Measurements from ENCODE around the gene ATG4C. TPM values are rescaled to one million over a fixed set of nuclear protein-coding genes. Genes with fewer than 3 reads are reported as not detected.
A peak's percentile ranks its signal among the peaks of the same experiment; 100 is the strongest.
"Not testable (repeated sequence)": the region's sequence is repeated elsewhere in the genome, so short reads cannot be mapped to it uniquely, and the experiment has no call there.

ATG4C gene
- total RNA-seq, 1 donor from 2014 or later = 7.3 TPM

- DNase-seq (ENCODE audit: low spot score) = no peak
- H3K4me3 Mint-ChIP-seq (ENCODE audit: unreplicated experiment) = no peak overlapping the region
- H3K4me1 Mint-ChIP-seq (ENCODE audit: unreplicated experiment) = no peaks in the 10 kb centered on the region
- H3K27ac Mint-ChIP-seq (ENCODE audit: unreplicated experiment) = no peak overlapping the region
- H3K9me3 Mint-ChIP-seq (ENCODE audit: unreplicated experiment) = no peaks in the 10 kb centered on the region
- H3K27me3 Mint-ChIP-seq (ENCODE audit: unreplicated experiment) = no peaks in the 10 kb centered on the region
- H3K36me3 Mint-ChIP-seq (ENCODE audit: low read depth, unreplicated experiment) = no peaks in the 10 kb centered on the region
- TF ChIP-seq, protein P1, sequence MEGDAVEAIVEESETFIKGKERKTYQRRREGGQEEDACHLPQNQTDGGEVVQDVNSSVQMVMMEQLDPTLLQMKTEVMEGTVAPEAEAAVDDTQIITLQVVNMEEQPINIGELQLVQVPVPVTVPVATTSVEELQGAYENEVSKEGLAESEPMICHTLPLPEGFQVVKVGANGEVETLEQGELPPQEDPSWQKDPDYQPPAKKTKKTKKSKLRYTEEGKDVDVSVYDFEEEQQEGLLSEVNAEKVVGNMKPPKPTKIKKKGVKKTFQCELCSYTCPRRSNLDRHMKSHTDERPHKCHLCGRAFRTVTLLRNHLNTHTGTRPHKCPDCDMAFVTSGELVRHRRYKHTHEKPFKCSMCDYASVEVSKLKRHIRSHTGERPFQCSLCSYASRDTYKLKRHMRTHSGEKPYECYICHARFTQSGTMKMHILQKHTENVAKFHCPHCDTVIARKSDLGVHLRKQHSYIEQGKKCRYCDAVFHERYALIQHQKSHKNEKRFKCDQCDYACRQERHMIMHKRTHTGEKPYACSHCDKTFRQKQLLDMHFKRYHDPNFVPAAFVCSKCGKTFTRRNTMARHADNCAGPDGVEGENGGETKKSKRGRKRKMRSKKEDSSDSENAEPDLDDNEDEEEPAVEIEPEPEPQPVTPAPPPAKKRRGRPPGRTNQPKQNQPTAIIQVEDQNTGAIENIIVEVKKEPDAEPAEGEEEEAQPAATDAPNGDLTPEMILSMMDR (IDR thresholded peaks at IDR 0.05; ENCODE audit: unreplicated experiment) = peak; percentile 40
These were observed 37.7 kb upstream of the ATG4C start for GRCh38 chr1:62746086-62746808.

DNA sequence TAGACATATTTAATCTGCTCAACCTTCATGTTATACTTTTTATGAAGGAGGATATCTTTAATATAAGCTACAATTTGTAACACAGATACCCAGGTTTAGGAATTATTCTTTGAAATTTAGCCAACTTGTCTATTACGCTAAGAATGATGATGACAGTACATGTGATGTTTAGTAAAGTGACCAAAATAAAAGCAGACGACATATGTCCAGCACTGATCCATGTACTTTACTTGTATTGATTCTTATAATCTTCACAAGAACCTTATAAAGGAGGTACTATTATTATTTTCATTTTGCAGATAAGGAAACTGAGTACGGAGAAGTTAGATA, 37.2 kb upstream of the ATG4C start:
- Mint-ChIP-seq H3K36me3 (ENCODE audit: low read depth, unreplicated experiment) (no peaks in the 10 kb centered on the region), H3K4me1 (ENCODE audit: unreplicated experiment) (no peaks in the 10 kb centered on the region), H3K27ac (ENCODE audit: unreplicated experiment) (no peak overlapping the region), H3K27me3 (ENCODE audit: unreplicated experiment) (no peaks in the 10 kb centered on the region), H3K4me3 (ENCODE audit: unreplicated experiment) (no peak overlapping the region), H3K9me3 (ENCODE audit: unreplicated experiment) (no peaks in the 10 kb centered on the region)
- DNase-seq (ENCODE audit: low spot score) = no peak
- TF ChIP-seq, protein P1 (IDR thresholded peaks at IDR 0.05; ENCODE audit: unreplicated experiment) = no peak

DNA sequence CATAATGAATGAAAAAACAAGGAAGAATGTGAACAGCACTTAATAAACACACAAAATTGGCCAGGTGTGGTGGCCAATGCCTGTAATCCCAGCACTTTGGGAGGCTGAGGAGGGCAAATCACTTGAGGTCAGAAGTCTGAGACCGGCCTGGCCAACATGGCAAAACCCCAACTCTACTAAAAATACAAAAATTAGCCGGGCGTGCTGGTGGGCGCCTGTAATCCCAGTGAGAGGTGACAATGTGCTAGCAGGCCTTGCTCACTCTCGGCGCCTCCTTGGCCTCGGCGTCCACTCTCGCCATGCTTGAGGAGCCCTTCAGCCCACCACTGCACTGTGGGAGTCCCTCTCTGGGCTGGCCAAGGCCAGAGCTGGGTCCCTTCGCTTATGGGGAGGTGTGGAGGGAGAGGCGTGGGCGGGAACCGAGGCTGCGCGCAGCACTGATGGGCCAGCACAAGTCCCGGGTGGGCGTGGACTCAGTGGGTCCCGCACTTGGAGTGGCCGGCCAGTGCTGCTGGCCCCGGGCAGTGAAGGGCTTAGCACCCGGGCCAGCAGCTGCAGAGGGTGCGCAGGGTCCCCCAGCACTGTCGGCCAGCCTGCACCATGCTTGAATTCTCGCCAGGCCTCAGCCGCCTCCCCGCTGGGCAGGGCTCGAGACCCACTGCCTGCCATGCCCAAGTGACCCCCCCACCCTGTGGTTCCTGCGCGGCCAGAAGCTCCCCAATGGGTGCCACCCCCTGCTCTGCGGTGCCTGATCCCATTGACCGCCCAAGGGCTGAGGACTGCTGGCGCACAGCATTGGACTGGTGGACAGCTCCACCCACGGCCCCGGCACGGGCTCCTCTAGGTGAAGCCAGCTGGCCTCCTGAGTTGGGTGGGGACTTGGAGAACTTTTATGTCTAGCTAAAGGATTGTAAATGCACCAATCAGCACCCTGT, 30.6 kb upstream of the ATG4C start:
- Mint-ChIP-seq H3K36me3 (ENCODE audit: low read depth, unreplicated experiment) (no peaks in the 10 kb centered on the region), H3K9me3 (ENCODE audit: unreplicated experiment) (no peaks in the 10 kb centered on the region)

DNA sequence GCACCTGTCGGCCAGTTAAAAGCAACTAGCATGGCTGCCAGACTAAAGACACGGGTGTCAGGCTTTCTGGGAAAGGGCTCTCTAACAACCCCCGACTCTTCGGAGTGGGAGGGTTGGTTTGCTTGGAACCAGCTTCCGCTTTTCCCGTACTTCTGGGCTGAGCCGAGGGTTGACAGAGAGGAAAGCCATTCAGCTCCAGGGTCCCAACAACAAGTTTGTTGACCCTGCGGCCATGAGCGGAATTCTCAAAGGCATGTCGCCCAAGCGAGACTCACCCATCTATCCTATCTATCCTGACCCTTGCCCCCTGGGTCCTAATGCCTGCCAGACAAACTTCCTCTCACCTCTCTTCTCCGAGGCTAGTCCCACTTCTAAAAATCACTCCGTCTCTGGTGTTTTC, 29.0 kb upstream of the ATG4C start:
- H3K9me3 Mint-ChIP-seq (ENCODE audit: unreplicated experiment); H3K27ac Mint-ChIP-seq (ENCODE audit: unreplicated experiment); H3K27me3 Mint-ChIP-seq (ENCODE audit: unreplicated experiment); H3K4me1 Mint-ChIP-seq (ENCODE audit: unreplicated experiment); DNase-seq (ENCODE audit: low spot score); H3K36me3 Mint-ChIP-seq (ENCODE audit: low read depth, unreplicated experiment): not testable (repeated sequence)
- peak overlapping the region; percentile 53 for H3K4me3 Mint-ChIP-seq (ENCODE audit: unreplicated experiment)

More for the DNA sequence above, 30.6 kb upstream of the ATG4C start:
- Mint-ChIP-seq H3K4me1 (ENCODE audit: unreplicated experiment) (no peaks in the 10 kb centered on the region), H3K27ac (ENCODE audit: unreplicated experiment) (no peak overlapping the region), H3K27me3 (ENCODE audit: unreplicated experiment) (no peaks in the 10 kb centered on the region), H3K4me3 (ENCODE audit: unreplicated experiment) (no peak overlapping the region)
- TF ChIP-seq, protein P1 (IDR thresholded peaks at IDR 0.05; ENCODE audit: unreplicated experiment) = no peak
- no peak for DNase-seq (ENCODE audit: low spot score)

DNA sequence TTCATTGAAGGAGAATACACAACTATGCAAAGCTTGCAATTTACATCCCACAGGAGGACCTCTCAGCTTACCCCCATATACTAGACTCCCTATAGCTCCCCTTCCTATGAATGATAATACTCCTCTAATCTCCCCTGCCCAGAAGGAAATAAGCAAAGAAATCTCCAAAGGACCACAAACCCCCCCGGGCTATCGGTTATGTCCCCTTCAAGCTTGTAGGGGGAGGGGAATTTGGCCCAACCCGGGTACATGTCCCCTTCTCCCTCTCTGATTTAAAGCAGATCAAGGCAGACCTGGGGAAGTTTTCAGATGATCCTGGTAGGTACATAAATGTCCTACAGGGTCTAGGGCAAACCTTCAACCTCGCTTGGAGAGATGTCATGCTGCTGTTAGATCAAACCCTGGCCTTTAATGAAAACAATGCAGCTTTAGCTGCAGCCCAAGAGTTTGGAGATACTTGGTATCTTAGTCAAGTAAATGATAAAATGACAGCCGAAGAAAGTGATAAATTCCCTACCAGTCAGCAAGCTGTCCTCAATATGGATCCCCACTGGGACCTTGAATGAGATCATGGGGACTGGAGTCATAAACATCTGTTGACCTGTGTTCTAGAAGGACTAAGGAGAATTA, 27.6 kb upstream of the ATG4C start:
- not testable (repeated sequence) for H3K9me3 Mint-ChIP-seq (ENCODE audit: unreplicated experiment); DNase-seq (ENCODE audit: low spot score); H3K4me1 Mint-ChIP-seq (ENCODE audit: unreplicated experiment); H3K36me3 Mint-ChIP-seq (ENCODE audit: low read depth, unreplicated experiment); H3K4me3 Mint-ChIP-seq (ENCODE audit: unreplicated experiment); H3K27me3 Mint-ChIP-seq (ENCODE audit: unreplicated experiment); H3K27ac Mint-ChIP-seq (ENCODE audit: unreplicated experiment)

DNA sequence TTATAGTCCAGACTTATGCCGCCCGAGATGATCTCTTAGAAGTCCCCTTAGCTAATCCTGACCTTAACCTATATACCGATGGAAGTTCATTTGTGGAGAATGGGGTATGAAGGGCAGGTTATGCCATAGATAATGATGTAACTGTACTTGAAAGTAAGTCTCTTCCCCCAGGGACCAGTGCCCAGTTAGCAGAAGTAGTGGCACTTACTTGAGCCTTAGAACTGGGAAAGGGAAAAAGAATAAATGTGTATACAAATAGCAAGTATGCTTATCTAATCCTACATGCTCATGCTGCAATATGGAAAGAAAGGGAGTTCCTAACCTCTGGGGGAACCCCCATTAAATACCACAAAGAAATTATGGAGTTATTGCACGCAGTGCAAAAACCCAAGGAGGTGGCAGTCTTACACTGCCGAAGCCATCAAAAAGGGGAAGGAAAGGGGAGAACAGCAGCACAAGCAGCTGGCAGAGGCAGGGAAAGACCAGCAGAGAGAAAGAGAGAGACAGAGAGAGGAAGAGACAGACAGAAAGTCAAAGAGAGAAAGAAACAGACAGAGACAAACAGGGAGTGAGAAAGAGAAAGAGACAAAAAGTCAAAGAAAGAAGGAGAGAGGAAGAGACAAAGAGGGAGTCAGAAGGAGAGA, 24.6 kb upstream of the ATG4C start:
- not testable (repeated sequence) for H3K27ac Mint-ChIP-seq (ENCODE audit: unreplicated experiment); H3K27me3 Mint-ChIP-seq (ENCODE audit: unreplicated experiment); DNase-seq (ENCODE audit: low spot score); H3K36me3 Mint-ChIP-seq (ENCODE audit: low read depth, unreplicated experiment); H3K4me1 Mint-ChIP-seq (ENCODE audit: unreplicated experiment); H3K9me3 Mint-ChIP-seq (ENCODE audit: unreplicated experiment); H3K4me3 Mint-ChIP-seq (ENCODE audit: unreplicated experiment)

- not testable (repeated sequence) for H3K36me3 Mint-ChIP-seq (ENCODE audit: low read depth, unreplicated experiment); H3K4me1 Mint-ChIP-seq (ENCODE audit: unreplicated experiment); DNase-seq (ENCODE audit: low spot score); H3K27ac Mint-ChIP-seq (ENCODE audit: unreplicated experiment); H3K27me3 Mint-ChIP-seq (ENCODE audit: unreplicated experiment); H3K4me3 Mint-ChIP-seq (ENCODE audit: unreplicated experiment); H3K9me3 Mint-ChIP-seq (ENCODE audit: unreplicated experiment)
These were observed 23.7 kb upstream of the ATG4C start for GRCh38 chr1:62760021-62760782.

- H3K27me3 Mint-ChIP-seq (ENCODE audit: unreplicated experiment); H3K9me3 Mint-ChIP-seq (ENCODE audit: unreplicated experiment); H3K27ac Mint-ChIP-seq (ENCODE audit: unreplicated experiment); DNase-seq (ENCODE audit: low spot score); H3K4me3 Mint-ChIP-seq (ENCODE audit: unreplicated experiment); H3K36me3 Mint-ChIP-seq (ENCODE audit: low read depth, unreplicated experiment); H3K4me1 Mint-ChIP-seq (ENCODE audit: unreplicated experiment): not testable (repeated sequence)
These were observed 22.6 kb upstream of the ATG4C start for GRCh38 chr1:62761223-62761870.

Data from endothelial cell (in vitro differentiated cells).